ENCODE data around the gene SHOX. TPM values are rescaled to one million over a fixed set of nuclear protein-coding genes. Genes with fewer than 3 reads are reported as not detected.
A peak's percentile ranks its signal among the peaks of the same experiment; 100 is the strongest.

SHOX gene
- 0.18 and 0.24 TPM in 2 replicates for total RNA-seq (2021)
- long read RNA-seq, result 0 reads

- H2AK5ac ChIP-seq (ENCODE audit: insufficient read length, low read length), result no peak within 1 kb of the TSS
- Mint-ChIP-seq H3K36me3 (ENCODE audit: insufficient read depth in 1 of 3, low read depth in 3 of 3) (peaks cover 0 to 6% (median 3%) of the 10 kb centered on the region in 3 experiments; a peak in 3 of 7 replicates), H3K4me1 (peaks cover 49 to 66% of the 10 kb centered on the region in 2 experiments), H3K27me3 (ENCODE audit: low read depth) (peaks cover 99% of the 10 kb centered on the region), H3K9me3 (peaks cover 17 to 20% of the 10 kb centered on the region in 2 experiments), H3K4me3 (peak within 1 kb of the TSS; percentile 60 to 77), H3K27ac (no peak within 1 kb of the TSS; a peak in 1 of 7 replicates)
- no peak within 1 kb of the TSS for H2BK20ac ChIP-seq (ENCODE audit: low read depth, low read length, poor library complexity, severe bottlenecking)
- H3K27ac ChIP-seq (ENCODE audit: insufficient read length, low read depth, low read length), result no peak within 1 kb of the TSS
- 0 out of 2 replicates have a peak, but pooled peaks cover 2% of the 10 kb centered on the region for H3K4me1 ChIP-seq (ENCODE audit: insufficient read depth, low read length)
- no peaks in the 10 kb centered on the region for H3K9me3 ChIP-seq (ENCODE audit: control insufficient read depth, low read depth, low read length)
- no peak within 1 kb of the TSS for H4K8ac ChIP-seq (replicated peaks; ENCODE audit: insufficient read length, low read depth, low read length)
- peaks cover 91% of the 10 kb centered on the region for H3K27me3 ChIP-seq (ENCODE audit: insufficient read depth, low read length)
- peak within 1 kb of the TSS; percentile 61 for H3K4me2 ChIP-seq (ENCODE audit: insufficient read depth, insufficient read length, low read length)
- H2BK12ac ChIP-seq (ENCODE audit: insufficient read length, low read depth, low read length), result no peak within 1 kb of the TSS
- H2AFZ ChIP-seq (ENCODE audit: low read length), result no peak within 1 kb of the TSS
- H3T11ph ChIP-seq (ENCODE audit: low read length), result no peak within 1 kb of the TSS
- H3K23me2 ChIP-seq (ENCODE audit: insufficient read length, low read depth, low read length, poor library complexity, severe bottlenecking), result peaks cover 14% of the 10 kb centered on the region
- no peak for TF ChIP-seq CTCF (conservative IDR thresholded peaks at IDR 0.05)
- H2BK15ac ChIP-seq (ENCODE audit: low read depth, low read length), result no peak within 1 kb of the TSS
- H3K18ac ChIP-seq (ENCODE audit: insufficient read length, low read depth, low read length), result no peak within 1 kb of the TSS
- no peaks in the 10 kb centered on the region for H4K20me1 ChIP-seq (ENCODE audit: control insufficient read depth, insufficient read depth, insufficient read length)
- no peak within 1 kb of the TSS for H4K91ac ChIP-seq (ENCODE audit: insufficient read length, low read depth, low read length)
- H3K79me1 ChIP-seq (ENCODE audit: insufficient read depth, low read depth, low read length, poor library complexity, severe bottlenecking), result no peaks in the 10 kb centered on the region
- WGBS (ENCODE audit: extremely low coverage, insufficient read length, low lambda C conversion rate), result no CpG with 5 or more reads among the region's 84 CpGs
- H2BK5ac ChIP-seq (ENCODE audit: insufficient read length, low read length), result no peak within 1 kb of the TSS
- no peak within 1 kb of the TSS for H3K23ac ChIP-seq (ENCODE audit: insufficient read length, low read depth, low read length)
- no peak within 1 kb of the TSS for H3K56ac ChIP-seq (ENCODE audit: insufficient read length, low read depth, low read length)
- H2BK120ac ChIP-seq (ENCODE audit: low read depth, low read length, poor library complexity, severe bottlenecking), result no peak within 1 kb of the TSS
- no peak within 1 kb of the TSS for H3K4ac ChIP-seq (ENCODE audit: low read depth, low read length)
- no peak within 1 kb of the TSS; the same call in 1 of the 2 replicates for H3K14ac ChIP-seq (ENCODE audit: insufficient read depth, low read length)
- no peak within 1 kb of the TSS for H4K5ac ChIP-seq (ENCODE audit: insufficient read length, low read depth, low read length)
- no peak within 1 kb of the TSS for H3K9ac ChIP-seq (ENCODE audit: extremely low read depth, insufficient read length, low read length)
- H3K79me2 ChIP-seq (ENCODE audit: insufficient read depth, low read length), result no peaks in the 10 kb centered on the region
- peak; percentile 61 for DNase-seq
Observed at GRCh38 chrX:630612-631496, at the start of gene SHOX. TSS of gene SHOX (plus strand) at chrX:630791. CDS start at chrX:630898, 107 bp downstream.
